Ishikawa (cell line): ENCODE measurements around the gene PDP2.

Source experiments
- CEBPB ChIP-seq: IDR thresholded peaks from 2 replicates; pipeline ENCODE4 v1.6.1; 2012
- CREB1 ChIP-seq: IDR thresholded peaks from 2 replicates; pipeline ENCODE4 v1.6.1; 2012; ENCODE audit warnings: low read depth
- EGR1 ChIP-seq: IDR thresholded peaks from 2 replicates; pipeline ENCODE4 v1.6.1; 2012
- EP300 ChIP-seq: IDR thresholded peaks from 2 replicates; pipeline ENCODE4 v1.6.1; 2012; ENCODE audit warnings: borderline replicate concordance
- FOXM1 ChIP-seq: IDR thresholded peaks from 2 replicates; pipeline ENCODE4 v1.6.1; 2012; ENCODE audit warnings: low read depth, borderline replicate concordance
- NFIC ChIP-seq: IDR thresholded peaks from 2 replicates; pipeline ENCODE4 v1.6.1; 2012
- RAD21 ChIP-seq: IDR thresholded peaks from 2 replicates; pipeline ENCODE4 v1.6.1; 2012; ENCODE audit warnings: low read depth
- REST ChIP-seq: IDR thresholded peaks from 2 replicates; pipeline ENCODE4 v1.6.1; 2012; ENCODE audit warnings: low read depth, mild to moderate bottlenecking
- TAF1 ChIP-seq: IDR thresholded peaks from 2 replicates; pipeline ENCODE4 v1.6.1; 2012; ENCODE audit warnings: low read depth, mild to moderate bottlenecking
- TCF12 ChIP-seq: IDR thresholded peaks from 2 replicates; pipeline ENCODE4 v1.6.1; 2012; ENCODE audit warnings: low read depth
- TEAD4 ChIP-seq: IDR thresholded peaks from 2 replicates; pipeline ENCODE4 v1.6.1; 2012
- USF1 ChIP-seq: IDR thresholded peaks from 2 replicates; pipeline ENCODE4 v1.6.1; 2012
- YY1 ChIP-seq: IDR thresholded peaks from 2 replicates; pipeline ENCODE4 v1.6.1; 2012; ENCODE audit warnings: low read depth
- TF ChIP-seq, protein P1 (sequence below): IDR thresholded peaks from 2 replicates; pipeline ENCODE4 v1.6.1; 2012

GRCh38 chr16:66871840-66872239, 8.5 kb upstream of the PDP2 start:
- TF ChIP-seq EGR1 (no peak), YY1 (no peak), TEAD4 (no peak), RAD21 (no peak), CREB1 (no peak), NFIC (no peak), TAF1 (no peak), EP300 (no peak), CEBPB (no peak), REST (no peak), TCF12 (no peak), FOXM1 (no peak), USF1 (no peak)
- TF ChIP-seq, protein P1, sequence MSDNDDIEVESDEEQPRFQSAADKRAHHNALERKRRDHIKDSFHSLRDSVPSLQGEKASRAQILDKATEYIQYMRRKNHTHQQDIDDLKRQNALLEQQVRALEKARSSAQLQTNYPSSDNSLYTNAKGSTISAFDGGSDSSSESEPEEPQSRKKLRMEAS: no peak
